A549 treated with CORT108297 at 1 μM for 4 hours (cell line): ENCODE results near the gene MRPS33. TPM values are rescaled to one million over a fixed set of nuclear protein-coding genes. Genes with fewer than 3 reads are reported as not detected.

Experiments
- total RNA-seq: library from RNA; stranded (reverse); fragments of 200-300 nt; extraction: Qiagen RNA extraction; gene quantifications from 5 replicates; pipeline ENCODE4 v1.2.3, GENCODE V29; 2022

The MRPS33 gene
- 103 to 123 TPM (median 112 TPM) in 5 replicates for total RNA-seq

GRCh38 chr7:141014524-141015395 is at the start of gene MRPS33:
TSS of gene MRPS33 (minus strand) at chr7:141014952. CDS start at chr7:141010633, 4,319 bp downstream.

Other genes starting within 250 kb of the MRPS33 start
- gene BRAF, start 90.0 kb downstream of the MRPS33 start, total RNA-seq: 5.4 to 7.5 TPM (median 6.2 TPM) in 5 replicates
- 1.1 to 1.8 TPM (median 1.4 TPM) in 5 replicates for gene TMEM178B, start 59.1 kb upstream of the MRPS33 start, total RNA-seq